ENCODE results near the gene TRIM13.
"Not testable (repeated sequence)": the region's sequence is repeated elsewhere in the genome, so short reads cannot be mapped to it uniquely, and the experiment has no call there.

TRIM13 gene

DNA sequence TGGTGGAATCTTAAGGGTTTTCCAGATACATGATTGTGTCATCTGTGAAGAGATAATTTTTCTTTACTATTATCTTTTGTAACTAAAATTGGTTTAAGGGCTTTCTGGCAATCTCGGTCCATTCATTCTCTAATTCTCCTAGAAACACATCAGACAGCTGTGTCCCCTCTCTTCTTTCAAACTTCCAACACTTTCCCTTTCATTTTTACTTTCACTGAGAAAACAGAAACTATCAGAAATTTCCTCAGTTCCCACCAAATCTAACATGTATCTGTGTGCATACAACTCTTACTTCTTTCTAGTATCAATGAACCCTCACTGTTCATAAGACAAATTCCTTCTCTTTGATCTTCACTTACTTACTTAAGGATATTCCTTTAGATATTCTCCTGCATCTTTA is 58.6 kb downstream of the TRIM13 start:
- H3K9ac ChIP-seq (ENCODE audit: low read length), result no peak overlapping the region
- no peak overlapping the region for H3K4me2 ChIP-seq (ENCODE audit: low read depth, low read length)
- no peak for TF ChIP-seq EZH2 (optimal IDR thresholded peaks at IDR 0.05; ENCODE audit: low read depth, low read length)
- TF ChIP-seq EZH2phosphoT487 (IDR thresholded peaks at IDR 0.05; ENCODE audit: low read length), result no peak
- TF ChIP-seq, protein P1, sequence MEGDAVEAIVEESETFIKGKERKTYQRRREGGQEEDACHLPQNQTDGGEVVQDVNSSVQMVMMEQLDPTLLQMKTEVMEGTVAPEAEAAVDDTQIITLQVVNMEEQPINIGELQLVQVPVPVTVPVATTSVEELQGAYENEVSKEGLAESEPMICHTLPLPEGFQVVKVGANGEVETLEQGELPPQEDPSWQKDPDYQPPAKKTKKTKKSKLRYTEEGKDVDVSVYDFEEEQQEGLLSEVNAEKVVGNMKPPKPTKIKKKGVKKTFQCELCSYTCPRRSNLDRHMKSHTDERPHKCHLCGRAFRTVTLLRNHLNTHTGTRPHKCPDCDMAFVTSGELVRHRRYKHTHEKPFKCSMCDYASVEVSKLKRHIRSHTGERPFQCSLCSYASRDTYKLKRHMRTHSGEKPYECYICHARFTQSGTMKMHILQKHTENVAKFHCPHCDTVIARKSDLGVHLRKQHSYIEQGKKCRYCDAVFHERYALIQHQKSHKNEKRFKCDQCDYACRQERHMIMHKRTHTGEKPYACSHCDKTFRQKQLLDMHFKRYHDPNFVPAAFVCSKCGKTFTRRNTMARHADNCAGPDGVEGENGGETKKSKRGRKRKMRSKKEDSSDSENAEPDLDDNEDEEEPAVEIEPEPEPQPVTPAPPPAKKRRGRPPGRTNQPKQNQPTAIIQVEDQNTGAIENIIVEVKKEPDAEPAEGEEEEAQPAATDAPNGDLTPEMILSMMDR (IDR thresholded peaks at IDR 0.05; ENCODE audit: low read length), result no peak
- no peak overlapping the region for H3K27ac ChIP-seq (ENCODE audit: low read length)
- no peaks in the 10 kb centered on the region for H3K4me1 ChIP-seq (ENCODE audit: low read length)
- H3K9me2 ChIP-seq (replicated peaks; ENCODE audit: insufficient read depth, low read length), result no peaks in the 10 kb centered on the region
- H3K36me3 ChIP-seq (replicated peaks; ENCODE audit: insufficient read depth, low read length), result no peaks in the 10 kb centered on the region
- H3F3A ChIP-seq (ENCODE audit: insufficient read depth, low read length), result no peaks in the 10 kb centered on the region
- H3K79me2 ChIP-seq (ENCODE audit: low read length), result peaks cover 36% of the 10 kb centered on the region
- no peaks in the 10 kb centered on the region for H3K27me3 ChIP-seq (replicated peaks; ENCODE audit: insufficient read depth, low read length)
- DNase-seq, result no peak
- H2AFZ ChIP-seq (ENCODE audit: low read length), result no peak overlapping the region
- H4K20me1 ChIP-seq (ENCODE audit: insufficient read depth, low read length), result no peaks in the 10 kb centered on the region
- no peaks in the 10 kb centered on the region for H3K9me3 ChIP-seq (replicated peaks; ENCODE audit: insufficient read depth, low read length)
- H3K4me3 ChIP-seq (ENCODE audit: low read length), result no peak overlapping the region

DNA sequence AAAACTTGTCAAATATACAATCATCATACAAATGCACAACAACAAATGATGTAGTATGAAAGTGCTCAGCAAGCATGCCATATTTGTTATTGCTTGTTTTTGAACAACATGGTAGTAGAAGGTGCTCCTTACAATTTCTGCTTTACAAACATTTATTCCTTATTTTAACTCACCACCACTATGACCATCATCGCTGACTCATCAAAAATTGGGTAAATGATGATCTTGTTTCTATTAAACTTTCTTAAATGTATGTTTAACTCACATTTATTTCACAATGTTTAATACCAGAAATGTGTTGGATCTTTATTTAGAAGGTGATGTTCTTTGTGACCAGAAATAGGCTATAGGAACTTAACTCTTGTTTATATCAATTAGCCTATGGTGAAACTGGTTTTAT is 63.9 kb downstream of the TRIM13 start:
- TF ChIP-seq EZH2 (optimal IDR thresholded peaks at IDR 0.05; ENCODE audit: low read depth, low read length) (no peak), EZH2phosphoT487 (IDR thresholded peaks at IDR 0.05; ENCODE audit: low read length) (no peak)
- TF ChIP-seq, protein P1 (IDR thresholded peaks at IDR 0.05; ENCODE audit: low read length), result no peak
- no peak overlapping the region for H3K4me2 ChIP-seq (ENCODE audit: low read depth, low read length)
- no peaks in the 10 kb centered on the region for H3K27me3 ChIP-seq (replicated peaks; ENCODE audit: insufficient read depth, low read length)
- no peak overlapping the region for H3K9ac ChIP-seq (ENCODE audit: low read length)
- H3K79me2 ChIP-seq (ENCODE audit: low read length), result peaks cover 32% of the 10 kb centered on the region
- H2AFZ ChIP-seq (ENCODE audit: low read length), result no peak overlapping the region
- H3F3A ChIP-seq (ENCODE audit: insufficient read depth, low read length), result no peaks in the 10 kb centered on the region
- H3K4me3 ChIP-seq (ENCODE audit: low read length), result no peak overlapping the region
- H3K27ac ChIP-seq (ENCODE audit: low read length), result no peak overlapping the region
- no peaks in the 10 kb centered on the region for H4K20me1 ChIP-seq (ENCODE audit: insufficient read depth, low read length)
- no peak for DNase-seq
- H3K36me3 ChIP-seq (replicated peaks; ENCODE audit: insufficient read depth, low read length), result no peaks in the 10 kb centered on the region
- no peaks in the 10 kb centered on the region for H3K9me2 ChIP-seq (replicated peaks; ENCODE audit: insufficient read depth, low read length)
- no peaks in the 10 kb centered on the region for H3K4me1 ChIP-seq (ENCODE audit: low read length)
- H3K9me3 ChIP-seq (replicated peaks; ENCODE audit: insufficient read depth, low read length), result no peaks in the 10 kb centered on the region

DNA sequence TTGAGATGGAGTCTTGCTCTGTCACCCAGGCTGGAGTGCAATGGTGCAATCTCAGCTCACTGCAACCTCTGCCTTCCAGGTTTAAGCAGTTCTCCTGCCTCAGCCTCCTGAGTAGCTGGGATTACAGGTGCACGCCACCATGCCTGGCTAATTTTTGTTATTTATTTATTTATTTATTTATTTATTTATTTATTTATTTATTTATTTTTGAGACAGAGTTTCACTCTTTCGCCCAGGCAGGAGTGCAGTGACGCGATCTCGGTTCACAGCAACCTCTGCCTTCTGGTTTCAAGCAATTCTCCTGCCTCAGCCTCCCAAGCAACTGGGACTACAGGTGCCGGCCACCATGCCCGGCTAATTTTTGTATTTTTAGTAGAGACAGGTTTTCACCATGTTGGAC is 65.5 kb downstream of the TRIM13 start:
- H3K36me3 ChIP-seq (replicated peaks; ENCODE audit: insufficient read depth, low read length); H3K27ac ChIP-seq (ENCODE audit: low read length); H2AFZ ChIP-seq (ENCODE audit: low read length); H3K4me1 ChIP-seq (ENCODE audit: low read length); H3K9ac ChIP-seq (ENCODE audit: low read length); H3K4me2 ChIP-seq (ENCODE audit: low read depth, low read length); DNase-seq; H3F3A ChIP-seq (ENCODE audit: insufficient read depth, low read length); H3K4me3 ChIP-seq (ENCODE audit: low read length); H3K9me2 ChIP-seq (replicated peaks; ENCODE audit: insufficient read depth, low read length); H3K9me3 ChIP-seq (replicated peaks; ENCODE audit: insufficient read depth, low read length); H3K27me3 ChIP-seq (replicated peaks; ENCODE audit: insufficient read depth, low read length); H4K20me1 ChIP-seq (ENCODE audit: insufficient read depth, low read length): not testable (repeated sequence)
- H3K79me2 ChIP-seq (ENCODE audit: low read length), result peaks cover 39% of the 10 kb centered on the region

DNA sequence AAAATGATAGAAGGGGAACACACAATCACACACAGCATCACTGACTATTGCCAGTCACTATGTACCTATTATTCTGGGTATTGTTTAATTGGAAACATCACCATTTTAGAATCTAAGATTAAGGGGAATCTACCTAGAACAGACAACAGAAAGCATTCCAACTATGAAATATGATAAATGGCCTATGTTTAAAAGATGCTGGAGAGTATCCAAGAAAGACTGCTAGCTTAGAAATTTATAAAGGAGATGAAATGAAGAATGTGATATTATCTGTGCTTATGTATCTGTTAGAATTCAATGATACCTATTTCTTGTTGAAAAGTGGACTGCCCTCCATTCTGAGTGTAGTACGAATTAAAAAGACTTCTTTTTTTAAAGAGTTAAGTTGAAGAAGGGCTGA is 68.9 kb downstream of the TRIM13 start:
- no peaks in the 10 kb centered on the region for H3K36me3 ChIP-seq (replicated peaks; ENCODE audit: insufficient read depth, low read length)

More for the DNA sequence above, 68.9 kb downstream of the TRIM13 start:
- Histone ChIP-seq H4K20me1 (ENCODE audit: insufficient read depth, low read length) (peaks cover 3% of the 10 kb centered on the region; the same call in 1 of the 2 replicates), H3K4me1 (ENCODE audit: low read length) (no peaks in the 10 kb centered on the region), H3K4me2 (ENCODE audit: low read depth, low read length) (no peak overlapping the region), H2AFZ (ENCODE audit: low read length) (no peak overlapping the region), H3K4me3 (ENCODE audit: low read length) (no peak overlapping the region), H3K9ac (ENCODE audit: low read length) (no peak overlapping the region), H3K27me3 (replicated peaks; ENCODE audit: insufficient read depth, low read length) (no peaks in the 10 kb centered on the region), H3K79me2 (ENCODE audit: low read length) (peaks cover 57% of the 10 kb centered on the region), H3K9me2 (replicated peaks; ENCODE audit: insufficient read depth, low read length) (no peaks in the 10 kb centered on the region), H3K27ac (ENCODE audit: low read length) (no peak overlapping the region), H3K9me3 (replicated peaks; ENCODE audit: insufficient read depth, low read length) (no peaks in the 10 kb centered on the region), H3F3A (ENCODE audit: insufficient read depth, low read length) (no peaks in the 10 kb centered on the region)
- DNase-seq, result no peak
- TF ChIP-seq EZH2phosphoT487 (IDR thresholded peaks at IDR 0.05; ENCODE audit: low read length) (no peak), EZH2 (optimal IDR thresholded peaks at IDR 0.05; ENCODE audit: low read depth, low read length) (no peak)
- TF ChIP-seq, protein P1 (IDR thresholded peaks at IDR 0.05; ENCODE audit: low read length), result no peak

All from MM.1S (cell line).